ENCODE measurements around the gene GSTO2.

GSTO2 gene

GRCh38 chr10:104309980-104310978 lies 41.3 kb downstream of the GSTO2 start:
- Histone ChIP-seq H3K27ac (peak overlapping the region; percentile 54), H3K4me3 (ENCODE audit: low read depth, low read length) (no peak overlapping the region), H3K27me3 (replicated peaks) (no peaks in the 10 kb centered on the region), H3K36me3 (replicated peaks) (peaks cover 68% of the 10 kb centered on the region)
- in situ Hi-C loops (cut with HindIII; ENCODE audit: low pct_ligation_motif_present, low sequenced_read_pairs): no loop called here
- TF ChIP-seq CTCF (IDR thresholded peaks at IDR 0.05; ENCODE audit: low read depth, low read length, missing control alignments): no peak
- peak; percentile 80 for DNase-seq

GRCh38 chr10:104311184-104311720 lies 42.3 kb downstream of the GSTO2 start:
- no peak overlapping the region for H3K27ac ChIP-seq
- H3K27me3 ChIP-seq (replicated peaks): no peaks in the 10 kb centered on the region
- H3K4me3 ChIP-seq (ENCODE audit: low read depth, low read length): no peak overlapping the region
- DNase-seq: no peak
- TF ChIP-seq CTCF (IDR thresholded peaks at IDR 0.05; ENCODE audit: low read depth, low read length, missing control alignments): no peak
- in situ Hi-C loops (cut with HindIII; ENCODE audit: low pct_ligation_motif_present, low sequenced_read_pairs): no loop called here
- peaks cover 78% of the 10 kb centered on the region for H3K36me3 ChIP-seq (replicated peaks)

- TF ChIP-seq CTCF (IDR thresholded peaks at IDR 0.05; ENCODE audit: low read depth, low read length, missing control alignments): no peak
- Histone ChIP-seq H3K27me3 (replicated peaks) (no peaks in the 10 kb centered on the region), H3K4me3 (ENCODE audit: low read depth, low read length) (no peak overlapping the region), H3K27ac (no peak overlapping the region), H3K36me3 (replicated peaks) (peaks cover 79% of the 10 kb centered on the region)
- no peak for DNase-seq
- in situ Hi-C loops (cut with HindIII; ENCODE audit: low pct_ligation_motif_present, low sequenced_read_pairs): no loop called here
These were observed 45.9 kb downstream of the GSTO2 start for GRCh38 chr10:104314591-104315485.

GRCh38 chr10:104315486-104315921 lies 46.5 kb downstream of the GSTO2 start:
- Histone ChIP-seq H3K36me3 (replicated peaks) (peaks cover 75% of the 10 kb centered on the region), H3K27me3 (replicated peaks) (no peaks in the 10 kb centered on the region), H3K27ac (no peak overlapping the region), H3K4me3 (ENCODE audit: low read depth, low read length) (no peak overlapping the region)
- in situ Hi-C loops (cut with HindIII; ENCODE audit: low pct_ligation_motif_present, low sequenced_read_pairs): no loop called here
- DNase-seq: no peak
- no peak for TF ChIP-seq CTCF (IDR thresholded peaks at IDR 0.05; ENCODE audit: low read depth, low read length, missing control alignments)

GRCh38 chr10:104316321-104317099 lies 47.5 kb downstream of the GSTO2 start:
- peaks cover 72% of the 10 kb centered on the region for H3K36me3 ChIP-seq (replicated peaks)
- no peaks in the 10 kb centered on the region for H3K27me3 ChIP-seq (replicated peaks)
- DNase-seq: no peak
- in situ Hi-C loops (cut with HindIII; ENCODE audit: low pct_ligation_motif_present, low sequenced_read_pairs): no loop called here
- H3K27ac ChIP-seq: peak overlapping the region; percentile 42
- TF ChIP-seq CTCF (IDR thresholded peaks at IDR 0.05; ENCODE audit: low read depth, low read length, missing control alignments): no peak
- no peak overlapping the region for H3K4me3 ChIP-seq (ENCODE audit: low read depth, low read length)
